ENCODE results near the gene ANKRD13D. TPM values are rescaled to one million over a fixed set of nuclear protein-coding genes. Genes with fewer than 3 reads are reported as not detected.

ANKRD13D gene
- total and polyA plus RNA-seq, 5 donors from 2014 or later, result 9.5 to 158 (median 12.7) TPM

- Histone ChIP-seq H3K4me3 (ENCODE audit: low read depth, low read length) (no peak overlapping the region), H3K27me3 (ENCODE audit: control insufficient read depth, insufficient read depth, low read length) (no peaks in the 10 kb centered on the region), H3K27ac (ENCODE audit: insufficient read depth, low read length, poor library complexity, severe bottlenecking) (no peak overlapping the region), H3K36me3 (ENCODE audit: control insufficient read depth, insufficient read depth, low read length) (peaks cover 98% of the 10 kb centered on the region), H3K9me3 (ENCODE audit: control insufficient read depth in 2 of 2, low read length in 2 of 2) (no peaks in the 10 kb centered on the region), H3K4me1 (ENCODE audit: control insufficient read depth, insufficient read depth, low read length, poor library complexity, severe bottlenecking) (peaks cover 15% of the 10 kb centered on the region)
- Mint-ChIP-seq H3K9me3 (no peaks in the 10 kb centered on the region), H3K4me1 (peaks cover 7 to 74% (median 40%) of the 10 kb centered on the region in 4 donors), H3K27ac (no peak overlapping the region), H3K27me3 (no peaks in the 10 kb centered on the region), H3K4me3 (no peak overlapping the region), H3K36me3 (peaks cover 78% of the 10 kb centered on the region)
- DNase-seq (no peak), ATAC-seq (ENCODE audit: low read depth in 2 of 2) (no peak)
Measured at GRCh38 chr11:67248653-67249052, 40.5 kb upstream of the ANKRD13D start.

- Mint-ChIP-seq H3K9me3 (no peaks in the 10 kb centered on the region), H3K27ac (peak overlapping the region in 1 of 3 donors; percentile 32), H3K4me1 (peaks cover 7 to 71% (median 34%) of the 10 kb centered on the region in 4 donors), H3K36me3 (peaks cover 79% of the 10 kb centered on the region), H3K27me3 (no peaks in the 10 kb centered on the region), H3K4me3 (no peak overlapping the region)
- no peak overlapping the region for H3K4me3 ChIP-seq (ENCODE audit: low read depth, low read length)
- no peaks in the 10 kb centered on the region for H3K9me3 ChIP-seq (ENCODE audit: control insufficient read depth in 2 of 2, low read length in 2 of 2)
- H3K4me1 ChIP-seq (ENCODE audit: control insufficient read depth, insufficient read depth, low read length, poor library complexity, severe bottlenecking), result peaks cover 7% of the 10 kb centered on the region
- DNase-seq (no peak), ATAC-seq (ENCODE audit: low read depth in 2 of 2) (no peak)
- no peak overlapping the region for H3K27ac ChIP-seq (ENCODE audit: insufficient read depth, low read length, poor library complexity, severe bottlenecking)
- peaks cover 98% of the 10 kb centered on the region for H3K36me3 ChIP-seq (ENCODE audit: control insufficient read depth, insufficient read depth, low read length)
- no peaks in the 10 kb centered on the region for H3K27me3 ChIP-seq (ENCODE audit: control insufficient read depth, insufficient read depth, low read length)
Measured at GRCh38 chr11:67250059-67251043, 38.8 kb upstream of the ANKRD13D start.

GRCh38 chr11:67251841-67252240 lies 37.3 kb upstream of the ANKRD13D start:
- Histone ChIP-seq H3K4me3 (ENCODE audit: low read depth, low read length) (no peak overlapping the region), H3K4me1 (ENCODE audit: control insufficient read depth, insufficient read depth, low read length, poor library complexity, severe bottlenecking) (peaks cover 7% of the 10 kb centered on the region), H3K27me3 (ENCODE audit: control insufficient read depth, insufficient read depth, low read length) (no peaks in the 10 kb centered on the region), H3K36me3 (ENCODE audit: control insufficient read depth, insufficient read depth, low read length) (peaks cover 98% of the 10 kb centered on the region), H3K9me3 (ENCODE audit: control insufficient read depth in 2 of 2, low read length in 2 of 2) (no peaks in the 10 kb centered on the region), H3K27ac (ENCODE audit: insufficient read depth, low read length, poor library complexity, severe bottlenecking) (no peak overlapping the region)
- Mint-ChIP-seq H3K36me3 (peaks cover 73% of the 10 kb centered on the region), H3K4me3 (no peak overlapping the region), H3K4me1 (peaks cover 7 to 64% (median 30%) of the 10 kb centered on the region in 4 donors), H3K27me3 (no peaks in the 10 kb centered on the region), H3K9me3 (peaks cover 0 to 1% (median 0%) of the 10 kb centered on the region in 7 donors), H3K27ac (peak overlapping the region in 1 of 3 donors; percentile 52)
- DNase-seq (no peak), ATAC-seq (ENCODE audit: low read depth in 2 of 2) (no peak)

- H3K4me3 ChIP-seq (ENCODE audit: low read depth, low read length), result no peak overlapping the region
- H3K27me3 ChIP-seq (ENCODE audit: control insufficient read depth, insufficient read depth, low read length), result no peaks in the 10 kb centered on the region
- H3K4me3 Mint-ChIP-seq, result no peak overlapping the region
- H3K9me3 Mint-ChIP-seq, result peaks cover 0 to 1% (median 0%) of the 10 kb centered on the region in 7 donors
- peaks cover 92% of the 10 kb centered on the region for H3K36me3 ChIP-seq (ENCODE audit: control insufficient read depth, insufficient read depth, low read length)
- peaks cover 7% of the 10 kb centered on the region for H3K4me1 ChIP-seq (ENCODE audit: control insufficient read depth, insufficient read depth, low read length, poor library complexity, severe bottlenecking)
- no peaks in the 10 kb centered on the region for H3K9me3 ChIP-seq (ENCODE audit: control insufficient read depth in 2 of 2, low read length in 2 of 2)
- H3K4me1 Mint-ChIP-seq, result peaks cover 7 to 66% (median 30%) of the 10 kb centered on the region in 4 donors
- DNase-seq, result peak in 2 of 3 donors; percentile 38 to 80
- ATAC-seq (ENCODE audit: low read depth in 2 of 2), result peak; percentile 45 to 67
- no peaks in the 10 kb centered on the region for H3K27me3 Mint-ChIP-seq
- no peak overlapping the region for H3K27ac ChIP-seq (ENCODE audit: insufficient read depth, low read length, poor library complexity, severe bottlenecking)
- peak overlapping the region in 2 of 3 donors; percentile 39 to 52 for H3K27ac Mint-ChIP-seq
- peaks cover 76% of the 10 kb centered on the region for H3K36me3 Mint-ChIP-seq
Measured at GRCh38 chr11:67252831-67253239, 36.3 kb upstream of the ANKRD13D start.

GRCh38 chr11:67253872-67254624 lies 35.1 kb upstream of the ANKRD13D start:
- H3K4me1 ChIP-seq (ENCODE audit: control insufficient read depth, insufficient read depth, low read length, poor library complexity, severe bottlenecking), result peaks cover 7% of the 10 kb centered on the region
- Mint-ChIP-seq H3K9me3 (peaks cover 0 to 1% (median 0%) of the 10 kb centered on the region in 7 donors), H3K4me3 (peak overlapping the region in 1 of 4 donors; percentile 66), H3K27me3 (no peaks in the 10 kb centered on the region), H3K27ac (peak overlapping the region in 2 of 3 donors; percentile 67 to 75), H3K36me3 (peaks cover 64% of the 10 kb centered on the region), H3K4me1 (peaks cover 7 to 61% (median 29%) of the 10 kb centered on the region in 4 donors)
- ATAC-seq (ENCODE audit: low read depth in 2 of 2) (peak in 1 of 2 donors; percentile 4), DNase-seq (peak in 1 of 3 donors; percentile 87)
- H3K4me3 ChIP-seq (ENCODE audit: low read depth, low read length), result no peak overlapping the region
- no peaks in the 10 kb centered on the region for H3K27me3 ChIP-seq (ENCODE audit: control insufficient read depth, insufficient read depth, low read length)
- no peak overlapping the region for H3K27ac ChIP-seq (ENCODE audit: insufficient read depth, low read length, poor library complexity, severe bottlenecking)
- no peaks in the 10 kb centered on the region for H3K9me3 ChIP-seq (ENCODE audit: control insufficient read depth in 2 of 2, low read length in 2 of 2)
- peaks cover 79% of the 10 kb centered on the region for H3K36me3 ChIP-seq (ENCODE audit: control insufficient read depth, insufficient read depth, low read length)

- peaks cover 56% of the 10 kb centered on the region for H3K36me3 Mint-ChIP-seq
- H3K27me3 ChIP-seq (ENCODE audit: control insufficient read depth, insufficient read depth, low read length), result no peaks in the 10 kb centered on the region
- peaks cover 7% of the 10 kb centered on the region for H3K4me1 ChIP-seq (ENCODE audit: control insufficient read depth, insufficient read depth, low read length, poor library complexity, severe bottlenecking)
- ATAC-seq (ENCODE audit: low read depth in 2 of 2) (no peak), DNase-seq (peak in 1 of 3 donors; percentile 47)
- H3K36me3 ChIP-seq (ENCODE audit: control insufficient read depth, insufficient read depth, low read length), result peaks cover 72% of the 10 kb centered on the region
- H3K4me3 Mint-ChIP-seq, result no peak overlapping the region
- no peaks in the 10 kb centered on the region for H3K9me3 ChIP-seq (ENCODE audit: control insufficient read depth in 2 of 2, low read length in 2 of 2)
- peaks cover 0 to 1% (median 0%) of the 10 kb centered on the region in 7 donors for H3K9me3 Mint-ChIP-seq
- H3K4me3 ChIP-seq (ENCODE audit: low read depth, low read length), result no peak overlapping the region
- H3K27ac Mint-ChIP-seq, result peak overlapping the region in 2 of 3 donors; percentile 56 to 75
- peaks cover 0 to 57% (median 27%) of the 10 kb centered on the region in 4 donors for H3K4me1 Mint-ChIP-seq
- H3K27ac ChIP-seq (ENCODE audit: insufficient read depth, low read length, poor library complexity, severe bottlenecking), result no peak overlapping the region
- H3K27me3 Mint-ChIP-seq, result no peaks in the 10 kb centered on the region
Measured at GRCh38 chr11:67254798-67255197, 34.3 kb upstream of the ANKRD13D start.

GRCh38 chr11:67255353-67255752 lies 33.8 kb upstream of the ANKRD13D start:
- Histone ChIP-seq H3K27me3 (ENCODE audit: control insufficient read depth, insufficient read depth, low read length) (no peaks in the 10 kb centered on the region), H3K4me3 (ENCODE audit: low read depth, low read length) (no peak overlapping the region), H3K36me3 (ENCODE audit: control insufficient read depth, insufficient read depth, low read length) (peaks cover 66% of the 10 kb centered on the region), H3K4me1 (ENCODE audit: control insufficient read depth, insufficient read depth, low read length, poor library complexity, severe bottlenecking) (peaks cover 7% of the 10 kb centered on the region), H3K27ac (ENCODE audit: insufficient read depth, low read length, poor library complexity, severe bottlenecking) (no peak overlapping the region), H3K9me3 (ENCODE audit: control insufficient read depth in 2 of 2, low read length in 2 of 2) (no peaks in the 10 kb centered on the region)
- ATAC-seq (ENCODE audit: low read depth in 2 of 2) (no peak), DNase-seq (no peak)
- Mint-ChIP-seq H3K27me3 (no peaks in the 10 kb centered on the region), H3K4me3 (no peak overlapping the region), H3K36me3 (peaks cover 53% of the 10 kb centered on the region), H3K4me1 (peaks cover 0 to 56% (median 27%) of the 10 kb centered on the region in 4 donors), H3K27ac (peak overlapping the region in 2 of 3 donors; percentile 25 to 79), H3K9me3 (peaks cover 0 to 1% (median 0%) of the 10 kb centered on the region in 7 donors)

All from CD4-positive, CD25-positive, alpha-beta regulatory T cell (primary cell).